Measurements from ENCODE around the gene RHOU. TPM values are rescaled to one million over a fixed set of nuclear protein-coding genes. Genes with fewer than 3 reads are reported as not detected.

RHOU gene
- total and polyA plus RNA-seq, 10 of the 15 experiments (the other 5 are each of a cell fraction or from before 2014, with no cell fraction given) = not detected

- Histone ChIP-seq H3K36me3 (ENCODE audit: control insufficient read depth in 2 of 2, insufficient read depth in 2 of 2, low read length in 1 of 2) (no peaks in the 10 kb centered on the region), H3K4me2 (ENCODE audit: control insufficient read depth, insufficient read depth) (no peak overlapping the region), H3K4me1 (ENCODE audit: control insufficient read depth, insufficient read depth, low read length) (no peaks in the 10 kb centered on the region), H3K27me3 (replicated peaks in 1 of 2; ENCODE audit: control insufficient read depth in 2 of 2, insufficient read depth in 2 of 2, low read length in 1 of 2) (no peaks in the 10 kb centered on the region), H3K4me3 (no peak overlapping the region), H4K20me1 (ENCODE audit: control insufficient read depth, insufficient read depth) (no peaks in the 10 kb centered on the region), H2AFZ (ENCODE audit: control insufficient read depth, low read depth, low read length) (no peak overlapping the region), H3K9ac (ENCODE audit: control insufficient read depth, insufficient read depth, low read length) (no peak overlapping the region), H3K79me2 (ENCODE audit: control insufficient read depth, insufficient read depth, low read length) (no peaks in the 10 kb centered on the region), H3K27ac (ENCODE audit: control insufficient read depth, insufficient read depth) (no peak overlapping the region), H3K9me3 (replicated peaks; ENCODE audit: control insufficient read depth, insufficient read depth, low read length) (no peaks in the 10 kb centered on the region)
- POLR2A ChIA-PET = no interaction called here
- WGBS (ENCODE audit: insufficient coverage, insufficient replicate concordance, low lambda C conversion rate, missing lambda C conversion rate) = 55% methylated on average over 6 of the region's 6 CpGs
- TF ChIP-seq NFYB (IDR thresholded peaks at IDR 0.05; ENCODE audit: insufficient read depth, low read depth, low read length) (no peak), FOS (IDR thresholded peaks at IDR 0.05; ENCODE audit: borderline replicate concordance, extremely low read depth, insufficient read length) (no peak), SMAD5 (IDR thresholded peaks at IDR 0.05; ENCODE audit: low read depth) (no peak), E2F4 (IDR thresholded peaks at IDR 0.05; ENCODE audit: low read depth, low read length) (no peak)
- RAD21 ChIA-PET (ENCODE audit: unreplicated experiment) = no interaction called here
- CTCF ChIA-PET = no interaction called here
- intact Hi-C loops (cut with micrococcal nuclease; ENCODE audit: unreplicated experiment) (no loop called here), in situ Hi-C loops (cut with MboI) (no loop called here)
- FAIRE-seq (no peak), DNase-seq (ENCODE audit: low read depth, low spot score) (no peak), ATAC-seq (no peak)
- SMC1A ChIA-PET (ENCODE audit: uncharacterized antibody, unreplicated experiment) = no interaction called here
- BruUV-seq (replicated peaks) = no TSS peak
Observed at GRCh38 chr1:228687587-228687986, 47.7 kb upstream of the RHOU start.

GRCh38 chr1:228689255-228689654 is 46.0 kb upstream of the RHOU start:
- no TSS peak for BruUV-seq (replicated peaks)
- Histone ChIP-seq H2AFZ (ENCODE audit: control insufficient read depth, low read depth, low read length) (no peak overlapping the region), H3K79me2 (ENCODE audit: control insufficient read depth, insufficient read depth, low read length) (no peaks in the 10 kb centered on the region), H3K9me3 (replicated peaks; ENCODE audit: control insufficient read depth, insufficient read depth, low read length) (no peaks in the 10 kb centered on the region), H3K9ac (ENCODE audit: control insufficient read depth, insufficient read depth, low read length) (no peak overlapping the region), H3K4me2 (ENCODE audit: control insufficient read depth, insufficient read depth) (no peak overlapping the region), H3K4me1 (ENCODE audit: control insufficient read depth, insufficient read depth, low read length) (no peaks in the 10 kb centered on the region), H3K27me3 (replicated peaks in 1 of 2; ENCODE audit: control insufficient read depth in 2 of 2, insufficient read depth in 2 of 2, low read length in 1 of 2) (no peaks in the 10 kb centered on the region), H3K27ac (ENCODE audit: control insufficient read depth, insufficient read depth) (no peak overlapping the region), H4K20me1 (ENCODE audit: control insufficient read depth, insufficient read depth) (no peaks in the 10 kb centered on the region), H3K36me3 (ENCODE audit: control insufficient read depth in 2 of 2, insufficient read depth in 2 of 2, low read length in 1 of 2) (no peaks in the 10 kb centered on the region), H3K4me3 (no peak overlapping the region)
- in situ Hi-C loops (cut with MboI) (no loop called here), intact Hi-C loops (cut with micrococcal nuclease; ENCODE audit: unreplicated experiment) (no loop called here)
- ChIA-PET RAD21 (ENCODE audit: unreplicated experiment) (no interaction called here), CTCF (interaction anchor here (1.1 kb wide), 1 partner anchor 12 kb away, joined by 5 read pairs; no protein-coding TSS in a partner anchor), SMC1A (ENCODE audit: uncharacterized antibody, unreplicated experiment) (interaction anchor here (1.0 kb wide), 1 partner anchor 25 kb away, joined by 3 read pairs; no protein-coding TSS in a partner anchor), POLR2A (no interaction called here)
- no peak for TF ChIP-seq DPF2 (IDR thresholded peaks at IDR 0.05)
- TF ChIP-seq ESRRA (IDR thresholded peaks at IDR 0.05; ENCODE audit: low read length) = no peak
- TF ChIP-seq CTCF (IDR thresholded peaks at IDR 0.05 in 2 of 3, conservative IDR thresholded peaks at IDR 0.05 in 1 of 3; ENCODE audit: control insufficient read depth in 2 of 3, extremely low read depth in 1 of 3, insufficient read depth in 1 of 3, low read depth in 3 of 3, low read length in 3 of 3) = no peak
- no peak for TF ChIP-seq NFYA (IDR thresholded peaks at IDR 0.05; ENCODE audit: borderline replicate concordance, low read depth, low read length)
- TF ChIP-seq CREM (IDR thresholded peaks at IDR 0.05; ENCODE audit: low read depth) = no peak
- no peak for TF ChIP-seq SREBF2 (IDR thresholded peaks at IDR 0.05; ENCODE audit: low read length)
- TF ChIP-seq SPI1 (IDR thresholded peaks at IDR 0.05; ENCODE audit: borderline replicate concordance, insufficient read depth, low read depth, low read length) = no peak
- TF ChIP-seq ZNF622 (IDR thresholded peaks at IDR 0.05) = no peak
- no peak for TF ChIP-seq NRF1 (conservative IDR thresholded peaks at IDR 0.05; ENCODE audit: low read depth, low read length)
- DNase-seq (ENCODE audit: low read depth, low spot score) (no peak), FAIRE-seq (no peak), ATAC-seq (no peak)
- 35% methylated on average over 4 of the region's 4 CpGs for WGBS (ENCODE audit: insufficient coverage, insufficient replicate concordance, low lambda C conversion rate, missing lambda C conversion rate)

All from GM12878 (cell line).